ENCODE data around the gene KDM1A.
A peak's percentile ranks its signal among the peaks of the same experiment; 100 is the strongest.
"Not testable (repeated sequence)": the region's sequence is repeated elsewhere in the genome, so short reads cannot be mapped to it uniquely, and the experiment has no call there.

The KDM1A gene

GRCh38 chr1:23019094-23019862 is at the start of gene KDM1A:
KDM1A (plus strand) TSS chr1:23019468; CDS start chr1:23019597, 129 bp downstream.
- peak; percentile 99 for DNase-seq (ENCODE audit: low spot score)

GRCh38 chr1:22970096-22970495 is 49.2 kb upstream of the KDM1A start:
- no peak for DNase-seq (ENCODE audit: low spot score)

- no peak for DNase-seq (ENCODE audit: low spot score)
Measured at GRCh38 chr1:22971161-22971560, 48.1 kb upstream of the KDM1A start.

GRCh38 chr1:22971611-22972405 is 47.5 kb upstream of the KDM1A start:
- no peak for DNase-seq (ENCODE audit: low spot score)

- DNase-seq (ENCODE audit: low spot score) = no peak
Measured at GRCh38 chr1:22972760-22973159, 46.5 kb upstream of the KDM1A start, which contains the start of gene LACTBL1. LACTBL1 (minus strand) TSS chr1:22972866; CDS start chr1:22972316, 550 bp downstream.

- DNase-seq (ENCODE audit: low spot score) = no peak
Measured at GRCh38 chr1:22975694-22976093, 43.6 kb upstream of the KDM1A start.

GRCh38 chr1:22976127-22976460 is 43.2 kb upstream of the KDM1A start:
- DNase-seq (ENCODE audit: low spot score) = no peak

- peak; percentile 76 for DNase-seq (ENCODE audit: low spot score)
Measured at GRCh38 chr1:22976461-22977243, 42.6 kb upstream of the KDM1A start.

- no peak for DNase-seq (ENCODE audit: low spot score)
Measured at GRCh38 chr1:22978299-22978698, 41.0 kb upstream of the KDM1A start.

- DNase-seq (ENCODE audit: low spot score) = not testable (repeated sequence)
Measured at GRCh38 chr1:22980471-22980790, 38.8 kb upstream of the KDM1A start.

GRCh38 chr1:22983944-22984343 is 35.3 kb upstream of the KDM1A start:
- no peak for DNase-seq (ENCODE audit: low spot score)

- not testable (repeated sequence) for DNase-seq (ENCODE audit: low spot score)
Measured at GRCh38 chr1:22992384-22992783, 26.9 kb upstream of the KDM1A start.

GRCh38 chr1:22993220-22993795 is 26.0 kb upstream of the KDM1A start:
- not testable (repeated sequence) for DNase-seq (ENCODE audit: low spot score)

- no peak for DNase-seq (ENCODE audit: low spot score)
Measured at GRCh38 chr1:22995774-22996173, 23.5 kb upstream of the KDM1A start.

- DNase-seq (ENCODE audit: low spot score) = not testable (repeated sequence)
Measured at GRCh38 chr1:22997528-22997927, 21.7 kb upstream of the KDM1A start.

GRCh38 chr1:23000133-23000532 is 19.1 kb upstream of the KDM1A start:
- not testable (repeated sequence) for DNase-seq (ENCODE audit: low spot score)

GRCh38 chr1:23002218-23002617 is 17.1 kb upstream of the KDM1A start:
- DNase-seq (ENCODE audit: low spot score) = not testable (repeated sequence)

GRCh38 chr1:23004112-23004511 is 15.2 kb upstream of the KDM1A start:
- DNase-seq (ENCODE audit: low spot score) = no peak

GRCh38 chr1:23004769-23005168 is 14.5 kb upstream of the KDM1A start:
- not testable (repeated sequence) for DNase-seq (ENCODE audit: low spot score)

- no peak for DNase-seq (ENCODE audit: low spot score)
Measured at GRCh38 chr1:23007106-23007505, 12.2 kb upstream of the KDM1A start.

- DNase-seq (ENCODE audit: low spot score) = no peak
Measured at GRCh38 chr1:23008901-23009300, 10.4 kb upstream of the KDM1A start.

- not testable (repeated sequence) for DNase-seq (ENCODE audit: low spot score)
Measured at GRCh38 chr1:23010025-23010424, 9.2 kb upstream of the KDM1A start.

All from cerebellar cortex (tissue), 1 donor.